Measurements from ENCODE around the gene C3orf49. TPM values are rescaled to one million over a fixed set of nuclear protein-coding genes. Genes with fewer than 3 reads are reported as not detected.

The C3orf49 gene
- total RNA-seq, 4 donors from 2014 or later = not detected

DNA sequence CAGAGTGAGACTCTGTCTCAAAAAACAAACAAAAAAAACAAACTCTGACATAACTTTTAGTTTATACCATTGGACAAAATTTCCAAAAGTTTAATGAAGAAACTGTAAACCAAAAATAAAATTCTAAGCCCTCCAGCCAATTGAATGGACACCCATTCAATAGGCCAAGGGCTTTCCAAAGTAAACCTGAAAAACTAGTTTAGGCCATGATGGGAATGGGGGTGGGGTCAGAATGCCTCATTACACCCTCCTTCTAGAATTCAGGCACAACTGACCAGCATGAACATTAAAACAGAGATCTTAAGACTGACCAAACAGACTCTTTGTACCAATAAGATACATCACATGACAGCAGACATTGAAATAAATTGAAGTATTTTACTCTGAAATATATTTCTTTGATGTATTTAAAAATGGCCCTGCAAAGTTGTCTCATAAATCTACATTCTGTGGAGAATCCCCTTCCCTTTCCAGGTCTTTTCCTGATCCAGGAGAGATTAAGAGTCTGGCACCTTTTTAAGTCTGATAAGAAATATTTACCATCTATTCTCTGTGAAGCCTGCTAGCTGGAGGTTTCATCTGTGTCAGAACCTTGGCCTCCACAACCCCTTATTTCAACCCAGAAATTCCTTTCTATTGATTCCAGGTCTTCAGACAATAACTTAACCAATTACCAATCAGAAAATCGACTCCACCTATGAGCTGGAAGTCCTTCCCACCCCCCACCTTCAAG lies 28.8 kb downstream of the C3orf49 start:
- Histone ChIP-seq H3K27me3 (no peaks in the 10 kb centered on the region), H3K4me1 (peaks cover 0 to 13% (median 0%) of the 10 kb centered on the region in 4 donors), H3K4me3 (no peak overlapping the region), H3K36me3 (no peaks in the 10 kb centered on the region), H3K9me3 (no peaks in the 10 kb centered on the region), H3K27ac (no peak overlapping the region)
- TF ChIP-seq EP300 (IDR thresholded peaks at IDR 0.05) (no peak), POLR2A (IDR thresholded peaks at IDR 0.05) (no peak)
- TF ChIP-seq, protein P1, sequence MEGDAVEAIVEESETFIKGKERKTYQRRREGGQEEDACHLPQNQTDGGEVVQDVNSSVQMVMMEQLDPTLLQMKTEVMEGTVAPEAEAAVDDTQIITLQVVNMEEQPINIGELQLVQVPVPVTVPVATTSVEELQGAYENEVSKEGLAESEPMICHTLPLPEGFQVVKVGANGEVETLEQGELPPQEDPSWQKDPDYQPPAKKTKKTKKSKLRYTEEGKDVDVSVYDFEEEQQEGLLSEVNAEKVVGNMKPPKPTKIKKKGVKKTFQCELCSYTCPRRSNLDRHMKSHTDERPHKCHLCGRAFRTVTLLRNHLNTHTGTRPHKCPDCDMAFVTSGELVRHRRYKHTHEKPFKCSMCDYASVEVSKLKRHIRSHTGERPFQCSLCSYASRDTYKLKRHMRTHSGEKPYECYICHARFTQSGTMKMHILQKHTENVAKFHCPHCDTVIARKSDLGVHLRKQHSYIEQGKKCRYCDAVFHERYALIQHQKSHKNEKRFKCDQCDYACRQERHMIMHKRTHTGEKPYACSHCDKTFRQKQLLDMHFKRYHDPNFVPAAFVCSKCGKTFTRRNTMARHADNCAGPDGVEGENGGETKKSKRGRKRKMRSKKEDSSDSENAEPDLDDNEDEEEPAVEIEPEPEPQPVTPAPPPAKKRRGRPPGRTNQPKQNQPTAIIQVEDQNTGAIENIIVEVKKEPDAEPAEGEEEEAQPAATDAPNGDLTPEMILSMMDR (IDR thresholded peaks at IDR 0.05) = no peak
- 72 to 89% methylated on average over 1 of the region's 1 CpG for WGBS, 2 donors
- DNase-seq (ENCODE audit: low spot score in 2 of 2) = no peak

DNA sequence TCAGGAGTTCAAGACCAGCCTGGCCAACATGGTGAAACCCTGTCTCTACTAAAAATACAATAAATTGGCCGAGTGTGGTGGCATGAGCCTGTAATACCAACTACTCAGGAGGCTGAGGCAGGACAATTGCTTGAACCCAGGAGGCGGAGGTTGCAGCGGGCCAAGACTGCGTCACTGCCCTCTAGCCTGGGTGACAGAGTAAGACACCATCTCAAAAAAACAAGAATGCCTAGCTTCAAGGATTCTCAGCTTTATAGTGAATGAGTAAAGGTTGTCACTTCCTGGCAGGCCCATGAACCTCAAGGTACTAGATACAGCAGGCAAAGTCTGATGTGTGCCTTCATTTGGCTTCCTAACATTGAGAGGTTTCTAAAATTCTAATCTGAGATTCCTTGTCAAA lies 30.1 kb downstream of the C3orf49 start:
- Histone ChIP-seq H3K4me3 (no peak overlapping the region), H3K9me3 (no peaks in the 10 kb centered on the region)

GRCh38 chr3:63851287-63851686 lies 32.2 kb downstream of the C3orf49 start:
- Histone ChIP-seq H3K4me3 (no peak overlapping the region), H3K27me3 (no peaks in the 10 kb centered on the region), H3K27ac (no peak overlapping the region), H3K9me3 (no peaks in the 10 kb centered on the region), H3K36me3 (no peaks in the 10 kb centered on the region), H3K4me1 (peaks cover 0 to 10% (median 0%) of the 10 kb centered on the region in 4 donors)
- DNase-seq (ENCODE audit: low spot score in 2 of 2) = no peak
- 97% methylated on average over 3 of the region's 3 CpGs for WGBS, 2 donors
- no peak for TF ChIP-seq POLR2A (IDR thresholded peaks at IDR 0.05)
- no peak for TF ChIP-seq EP300 (IDR thresholded peaks at IDR 0.05)
- TF ChIP-seq, protein P1 (IDR thresholded peaks at IDR 0.05) = no peak

More for the DNA sequence above, 30.1 kb downstream of the C3orf49 start:
- Histone ChIP-seq H3K27me3 (no peaks in the 10 kb centered on the region), H3K36me3 (no peaks in the 10 kb centered on the region), H3K27ac (no peak overlapping the region), H3K4me1 (peaks cover 0 to 13% (median 0%) of the 10 kb centered on the region in 4 donors)
- WGBS, 2 donors = 87 to 98% methylated on average over 4 of the region's 4 CpGs
- DNase-seq (ENCODE audit: low spot score in 2 of 2) = no peak
- no peak for TF ChIP-seq POLR2A (IDR thresholded peaks at IDR 0.05)
- TF ChIP-seq, protein P1 (IDR thresholded peaks at IDR 0.05) = no peak

DNA sequence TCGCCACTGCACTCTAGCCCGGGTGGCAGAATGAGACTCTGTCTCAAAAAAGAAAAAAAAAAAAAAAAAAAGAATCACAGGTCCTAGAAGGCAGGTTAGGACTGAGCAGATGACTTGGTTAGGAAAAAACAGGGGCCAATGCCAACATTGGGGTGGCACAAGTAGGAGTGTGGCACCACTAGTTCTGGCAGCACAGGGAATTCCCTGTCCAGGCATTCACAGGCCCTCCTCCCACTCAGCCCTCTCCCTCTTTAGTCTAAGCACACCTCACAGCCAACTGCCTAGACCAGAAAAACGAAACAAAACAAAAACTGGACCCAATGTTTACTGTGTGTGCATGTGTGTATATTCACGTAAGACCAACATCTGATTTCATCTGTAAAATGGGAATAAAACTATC lies 34.0 kb downstream of the C3orf49 start:
- Histone ChIP-seq H3K27ac (no peak overlapping the region), H3K9me3 (no peaks in the 10 kb centered on the region), H3K4me3 (no peak overlapping the region), H3K27me3 (no peaks in the 10 kb centered on the region), H3K4me1 (peaks cover 0 to 13% (median 0%) of the 10 kb centered on the region in 4 donors), H3K36me3 (no peaks in the 10 kb centered on the region)
- TF ChIP-seq, protein P1 (IDR thresholded peaks at IDR 0.05) = no peak
- TF ChIP-seq EP300 (IDR thresholded peaks at IDR 0.05) = no peak
- no peak for TF ChIP-seq POLR2A (IDR thresholded peaks at IDR 0.05)
- 83 to 85% methylated on average over 4 of the region's 4 CpGs for WGBS, 2 donors
- DNase-seq (ENCODE audit: low spot score in 2 of 2) = no peak

DNA sequence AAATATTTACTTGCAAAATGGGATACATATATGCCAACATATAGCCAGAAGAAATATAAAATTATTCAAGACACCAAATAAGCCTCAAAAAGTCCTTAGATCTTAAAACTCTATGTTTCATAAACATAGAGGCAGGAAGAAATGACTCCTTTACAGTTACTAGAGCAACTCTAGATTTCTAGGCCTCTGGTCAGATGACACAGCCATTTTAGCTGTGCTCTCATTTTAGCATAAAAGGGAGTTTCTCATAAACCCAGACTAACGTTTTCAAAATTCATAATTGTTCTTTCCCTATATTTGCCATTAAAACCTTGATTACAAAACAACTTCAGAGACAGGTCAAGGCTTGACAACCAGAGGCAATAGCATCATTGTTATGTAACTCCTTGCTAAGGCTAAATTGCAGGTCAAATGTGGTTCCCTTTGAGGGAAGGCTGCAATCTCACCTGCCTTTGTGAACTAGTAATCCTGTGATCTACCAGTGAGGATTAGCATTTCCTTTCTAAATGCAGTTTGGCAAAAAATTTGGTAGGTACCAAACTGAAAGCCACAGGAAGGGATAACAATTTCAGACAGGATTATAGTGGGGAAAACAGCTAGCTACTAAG lies 36.3 kb downstream of the C3orf49 start:
- TF ChIP-seq POLR2A (IDR thresholded peaks at IDR 0.05) = no peak
- TF ChIP-seq, protein P1 (IDR thresholded peaks at IDR 0.05) = no peak
- no peak for TF ChIP-seq EP300 (IDR thresholded peaks at IDR 0.05)
- no peaks in the 10 kb centered on the region for H3K9me3 ChIP-seq
- DNase-seq (ENCODE audit: low spot score in 2 of 2) = no peak
- H3K27ac ChIP-seq = no peak overlapping the region
- H3K36me3 ChIP-seq = no peaks in the 10 kb centered on the region
- H3K4me3 ChIP-seq = no peak overlapping the region
- H3K27me3 ChIP-seq = no peaks in the 10 kb centered on the region
- peaks cover 0 to 12% (median 0%) of the 10 kb centered on the region in 4 donors for H3K4me1 ChIP-seq
- WGBS, 2 donors = 29 to 32% methylated on average over 1 of the region's 1 CpG

Measured in tibial nerve (tissue), 4 donors.